Aorta (tissue), 5 donors: ENCODE measurements around the gene NCOA1. TPM values are rescaled to one million over a fixed set of nuclear protein-coding genes. Genes with fewer than 3 reads are reported as not detected.
"Not testable (repeated sequence)": the region's sequence is repeated elsewhere in the genome, so short reads cannot be mapped to it uniquely, and the experiment has no call there.

ENCODE experiments used
- ATAC-seq: fragments of 200-7000 bp; cut with Tn5 transposase; one replicate; pipeline ENCODE4 v1.9.1; 2022; ENCODE audit warnings: moderate library complexity; ENCODE audit not compliant: low FRiP score
- DNase-seq, 2 donors: peaks; one replicate each; pipeline ENCODE4 v3.0.0-alpha.2; 2020
- H3K27ac ChIP-seq, 2 donors: one replicate each; pipeline ENCODE4 v1.5.1; 2013; ENCODE audit warnings: low read length in 2 of 2, mild to moderate bottlenecking in 2 of 2, moderate library complexity in 2 of 2, control low read depth in 1 of 2, inconsistent platforms in 1 of 2, low read depth in 1 of 2
- H3K27me3 ChIP-seq, 2 donors: one replicate each; pipeline ENCODE4 v1.6.1; 2013; ENCODE audit warnings: control low read depth in 1 of 2, low read length in 1 of 2, mild to moderate bottlenecking in 1 of 2, moderate library complexity in 1 of 2; ENCODE audit not compliant: insufficient read depth in 2 of 2, control insufficient read depth in 1 of 2
- H3K36me3 ChIP-seq, 2 donors: one replicate each; pipeline ENCODE4 v1.6.1; 2013; ENCODE audit warnings: control low read depth in 1 of 2, low read length in 1 of 2, mild to moderate bottlenecking in 1 of 2; ENCODE audit not compliant: insufficient read depth in 2 of 2, control insufficient read depth in 1 of 2
- H3K4me1 ChIP-seq, 2 donors: one replicate each; pipeline ENCODE4 v1.6.1; 2013; ENCODE audit warnings: low read length in 2 of 2, control low read depth in 1 of 2, mild to moderate bottlenecking in 1 of 2, moderate library complexity in 1 of 2; ENCODE audit not compliant: insufficient read depth in 2 of 2, control insufficient read depth in 1 of 2
- H3K4me3 ChIP-seq, 2 donors: one replicate each; pipeline ENCODE4 v1.5.1; 2013; ENCODE audit warnings: low read length in 2 of 2, control low read depth in 1 of 2, mild to moderate bottlenecking in 1 of 2
- H3K9me3 ChIP-seq: one replicate; pipeline ENCODE4 v1.6.1; 2013; ENCODE audit warnings: mild to moderate bottlenecking, low read length; ENCODE audit not compliant: control insufficient read depth
- WGBS, 2 donors: extraction: QIAGEN DNeasy Blood & Tissue Kit; methylation state at CpG; one replicate each; pipeline ENCODE4 v1.1.7; 2013; 5-methylcytosine and 5-hydroxymethylcytosine counted together
- intact Hi-C, 2 donors: fragments of 100-400 bp; cut with DNase I; formaldehyde crosslinking; loops; one replicate each; pipeline versions ENCODE4 v1.14.2 to v1.15.0; 2022
- polyA plus RNA-seq, 2 donors: library from polyadenylated mRNA; stranded (reverse); fragments of 200-250 nt; gene quantifications; one replicate each; pipeline ENCODE4 v1.2.3, GENCODE V29; 2013
- total RNA-seq, 2 donors: library from RNA; stranded (reverse); fragmentation: NEBNext Ultra II Directional; extraction: Animal tissue kit (Norgen Biotek cat#: 25700); gene quantifications; one replicate each; pipeline ENCODE4 v1.2.1, GENCODE V29; 2021
- donor health status: healthy with polysubstance abuse.
- donor health status: Bipolar disorder and iron deficiency.
- donor health status: DM: no; HTN: no; CAD: no.
- donor health status: DM: no; HTN: no; CAD: no.
- donor health status: DM: yes; HTN: yes; CAD: no.

The NCOA1 gene
- total and polyA plus RNA-seq, 4 donors: 6.5 to 68.1 (median 26.7) TPM

GRCh38 chr2:24482972-24483300 lies 8.1 kb upstream of the NCOA1 start:
- DNase-seq (no peak), ATAC-seq (no peak)
- no peaks in the 10 kb centered on the region for H3K4me1 ChIP-seq
- no peak overlapping the region for H3K4me3 ChIP-seq
- H3K36me3 ChIP-seq: no peaks in the 10 kb centered on the region
- H3K27ac ChIP-seq: no peak overlapping the region
- no peaks in the 10 kb centered on the region for H3K27me3 ChIP-seq
- no peaks in the 10 kb centered on the region for H3K9me3 ChIP-seq
- 75 to 79% methylated on average over 3 of the region's 3 CpGs for WGBS, 2 donors
- intact Hi-C loops: no loop called here

- H3K27ac ChIP-seq, intact Hi-C loops, H3K27me3 ChIP-seq, H3K36me3 ChIP-seq, ATAC-seq, DNase-seq, H3K9me3 ChIP-seq, H3K4me1 ChIP-seq, H3K4me3 ChIP-seq: not testable (repeated sequence)
- 91% methylated on average over 6 of the region's 6 CpGs for WGBS, 2 donors
Observed at GRCh38 chr2:24484677-24485076, 6.4 kb upstream of the NCOA1 start.

- intact Hi-C loops: no loop called here
- Histone ChIP-seq H3K36me3 (no peaks in the 10 kb centered on the region), H3K4me3 (no peak overlapping the region), H3K27me3 (no peaks in the 10 kb centered on the region), H3K27ac (no peak overlapping the region), H3K9me3 (no peaks in the 10 kb centered on the region), H3K4me1 (no peaks in the 10 kb centered on the region)
- 65 to 77% methylated on average over 3 of the region's 3 CpGs for WGBS, 2 donors
- ATAC-seq (no peak), DNase-seq (no peak)
Observed at GRCh38 chr2:24485197-24485596, 5.9 kb upstream of the NCOA1 start.

- intact Hi-C loops: no loop called here
- H3K4me1 ChIP-seq: no peaks in the 10 kb centered on the region
- H3K27me3 ChIP-seq: no peaks in the 10 kb centered on the region
- DNase-seq (no peak), ATAC-seq (no peak)
- H3K4me3 ChIP-seq: no peak overlapping the region
- no peaks in the 10 kb centered on the region for H3K36me3 ChIP-seq
- no peaks in the 10 kb centered on the region for H3K9me3 ChIP-seq
- WGBS, 2 donors: 84 to 88% methylated on average over 3 of the region's 3 CpGs
- H3K27ac ChIP-seq: no peak overlapping the region
Observed at GRCh38 chr2:24486636-24487205, 4.3 kb upstream of the NCOA1 start.

- WGBS, 2 donors: 82 to 86% methylated on average over 14 of the region's 14 CpGs
- DNase-seq (no peak), ATAC-seq (no peak)
- intact Hi-C loops: loop anchor here in 1 of 2 donors (5.0 kb wide), 1 partner anchor 303 kb away; the partner anchor contains the start of genes CENPO and PTRHD1
- no peaks in the 10 kb centered on the region for H3K9me3 ChIP-seq
- H3K4me1 ChIP-seq: no peaks in the 10 kb centered on the region
- H3K27ac ChIP-seq: peak overlapping the region in 1 of 2 donors; percentile 77
- H3K36me3 ChIP-seq: no peaks in the 10 kb centered on the region
- no peak overlapping the region for H3K4me3 ChIP-seq
- H3K27me3 ChIP-seq: no peaks in the 10 kb centered on the region
Observed at GRCh38 chr2:24489465-24490180, 1.4 kb upstream of the NCOA1 start.

GRCh38 chr2:24490181-24490689 lies 819 bp upstream of the NCOA1 start:
- DNase-seq (peak in 1 of 2 donors; percentile 48), ATAC-seq (peak; percentile 4)
- no peaks in the 10 kb centered on the region for H3K9me3 ChIP-seq
- H3K27me3 ChIP-seq: no peaks in the 10 kb centered on the region
- H3K4me3 ChIP-seq: peak overlapping the region; percentile 91 to 99
- H3K27ac ChIP-seq: peak overlapping the region; percentile 78 to 82
- H3K36me3 ChIP-seq: no peaks in the 10 kb centered on the region
- 52 to 54% methylated on average over 12 of the region's 12 CpGs for WGBS, 2 donors
- intact Hi-C loops: loop anchor here in 1 of 2 donors (5.0 kb wide), 1 partner anchor 302 kb away; the partner anchor contains the start of genes CENPO and PTRHD1
- peaks cover 0 to under 1% of the 10 kb centered on the region in 2 donors for H3K4me1 ChIP-seq

GRCh38 chr2:24491542-24492420 lies 727 bp downstream of the NCOA1 start:
- no peaks in the 10 kb centered on the region for H3K27me3 ChIP-seq
- peak overlapping the region; percentile 91 to 99 for H3K4me3 ChIP-seq
- 0 to 1% methylated on average over 69 to 100 of the region's 100 CpGs for WGBS, 2 donors
- peak; percentile 74 to 86 for DNase-seq
- no peaks in the 10 kb centered on the region for H3K36me3 ChIP-seq
- intact Hi-C loops: loop anchor here in 1 of 2 donors (5.0 kb wide), 1 partner anchor 301 kb away; the partner anchor contains the start of genes CENPO and PTRHD1
- peak overlapping the region; percentile 32 to 78 for H3K27ac ChIP-seq
- peak; percentile 57 for ATAC-seq
- no peaks in the 10 kb centered on the region for H3K9me3 ChIP-seq
- H3K4me1 ChIP-seq: peaks cover 0 to 3% of the 10 kb centered on the region in 2 donors

GRCh38 chr2:24492421-24493279 lies 1.6 kb downstream of the NCOA1 start:
- H3K27me3 ChIP-seq: no peaks in the 10 kb centered on the region
- DNase-seq (no peak), ATAC-seq (no peak)
- intact Hi-C loops: loop anchor here in 1 of 2 donors (5.0 kb wide), 1 partner anchor 300 kb away; the partner anchor contains the start of genes CENPO and PTRHD1
- 11 to 12% methylated on average over 16 of the region's 16 CpGs for WGBS, 2 donors
- H3K36me3 ChIP-seq: no peaks in the 10 kb centered on the region
- peaks cover 0 to 3% of the 10 kb centered on the region in 2 donors for H3K4me1 ChIP-seq
- H3K4me3 ChIP-seq: peak overlapping the region; percentile 91 to 99
- H3K27ac ChIP-seq: no peak overlapping the region
- H3K9me3 ChIP-seq: no peaks in the 10 kb centered on the region
